Measurements from ENCODE around the gene VSIR.

- TF ChIP-seq CTCF (IDR thresholded peaks at IDR 0.05) (no peak), POLR2A (IDR thresholded peaks at IDR 0.05) (no peak)
Observed at GRCh38 chr10:71743866-71744265, 29.5 kb downstream of the VSIR start.

Data from right lobe of liver (tissue), 4 donors.